HG03460 (cell line): ENCODE results near the gene LRRC28.
"Not testable (repeated sequence)": the region's sequence is repeated elsewhere in the genome, so short reads cannot be mapped to it uniquely, and the experiment has no call there.

Experiments used
- ATAC-seq: cut with Tn5 transposase; IDR thresholded peaks from one replicate; pipeline ENCODE4 v1.9.1; 2021; ENCODE audit not compliant: unreplicated experiment

LRRC28 gene

DNA sequence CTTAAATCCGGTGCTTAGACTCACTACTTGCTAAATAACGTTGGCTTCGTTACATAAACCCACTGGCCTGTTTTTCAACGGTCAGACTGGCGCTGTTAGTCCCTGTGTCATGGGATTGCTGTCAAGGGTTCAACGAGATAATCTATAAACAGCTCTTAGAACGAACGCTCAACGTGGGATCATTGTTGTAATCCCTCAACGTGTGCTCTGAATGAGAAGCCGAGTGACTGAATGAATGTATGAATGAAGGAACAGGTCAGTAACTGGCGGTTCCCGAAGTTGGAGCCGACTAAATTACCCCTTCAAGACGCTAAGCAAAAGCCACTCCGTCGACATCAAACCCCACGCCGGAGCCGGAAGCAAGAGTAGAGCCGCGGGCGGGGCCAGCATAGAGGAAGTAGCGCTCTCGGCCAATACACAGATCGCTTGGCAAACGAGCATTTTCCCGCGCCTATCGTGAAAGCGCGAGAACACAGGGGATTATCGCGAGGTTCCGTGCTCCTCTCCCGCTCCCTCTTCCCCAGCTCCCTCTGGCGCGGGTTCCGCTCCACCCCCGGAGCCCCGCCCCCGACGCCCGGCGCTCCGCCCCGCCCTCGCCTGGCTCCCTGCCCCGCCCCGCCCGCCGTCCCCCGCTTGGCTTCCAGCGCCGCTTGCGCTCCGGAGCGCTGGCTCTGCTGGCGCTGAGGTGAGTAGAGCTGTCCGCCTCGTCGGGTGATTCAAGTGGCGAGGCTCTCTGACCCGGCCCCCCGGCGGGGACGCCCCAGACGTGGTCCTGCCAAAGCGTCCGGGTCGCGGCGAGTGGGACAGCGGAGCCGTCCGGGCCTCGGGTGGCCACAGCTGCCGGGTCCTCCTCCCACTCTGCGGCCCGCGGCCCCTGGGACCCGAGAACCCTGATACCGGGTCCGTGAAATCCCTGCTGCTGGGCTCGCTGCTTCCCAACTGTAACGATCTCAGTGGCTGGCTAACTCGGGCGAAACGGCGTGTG lies at the start of gene LRRC28:
Gene LRRC28 (plus strand): TSS at position 625 of the 985 bp plus-strand sequence. CDS start 4,477 bp downstream, outside the sequence.
- ATAC-seq = peak; percentile 93

DNA sequence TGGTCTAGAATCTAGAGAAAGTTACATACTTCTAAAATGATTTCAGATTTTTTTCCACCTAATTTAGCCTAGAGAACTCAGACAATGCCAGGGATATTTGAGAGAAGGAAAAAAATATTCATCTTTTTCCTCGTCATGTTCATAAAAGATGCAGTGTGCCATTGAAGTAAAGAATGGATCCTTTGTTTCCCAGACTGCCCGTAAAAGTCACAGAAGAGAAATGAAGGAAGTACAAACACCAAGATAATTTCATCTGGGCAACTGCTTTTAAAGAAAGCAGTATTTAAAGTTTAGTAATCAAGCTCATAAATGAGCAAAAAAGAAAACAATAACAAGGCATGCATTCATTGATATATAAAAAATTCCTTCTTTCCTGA lies 49.1 kb upstream of the LRRC28 start:
- no peak for ATAC-seq

DNA sequence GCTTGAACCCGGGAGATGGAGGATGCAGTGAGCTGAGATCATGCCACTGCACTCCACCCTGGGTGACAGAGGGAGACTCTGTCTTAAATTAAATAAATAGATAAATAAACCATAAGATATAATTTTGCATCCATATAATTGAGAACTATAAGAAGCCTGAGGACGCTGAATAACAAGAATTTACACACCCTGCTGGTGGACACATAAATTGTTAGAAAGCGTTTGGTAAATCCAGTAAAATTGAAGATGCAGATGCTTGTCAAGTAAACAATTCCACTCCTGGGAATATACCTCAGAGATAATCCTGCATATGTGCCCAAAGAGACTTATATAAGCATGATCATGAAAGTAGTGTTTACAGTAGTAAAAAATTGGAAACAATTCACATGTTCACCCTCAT lies 43.6 kb upstream of the LRRC28 start:
- no peak for ATAC-seq

DNA sequence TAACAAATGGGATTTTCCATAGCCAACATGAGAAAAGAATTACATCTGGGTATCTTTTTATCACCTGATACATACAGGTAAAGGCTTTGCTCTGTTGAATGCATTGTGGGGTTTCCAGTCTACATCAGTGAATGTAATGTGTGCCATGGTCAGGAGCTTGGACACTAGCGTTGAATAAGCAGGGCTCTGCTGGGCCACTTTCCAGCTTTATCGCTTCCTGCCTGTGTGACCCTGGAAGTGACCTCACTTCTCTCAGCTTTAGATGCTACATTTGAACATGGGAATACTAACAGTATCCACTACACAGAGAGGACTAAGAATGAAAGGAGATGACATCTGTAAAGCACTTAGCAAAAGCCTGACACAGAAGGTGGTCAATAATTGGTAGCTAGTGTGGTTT lies 42.0 kb upstream of the LRRC28 start:
- ATAC-seq = no peak

DNA sequence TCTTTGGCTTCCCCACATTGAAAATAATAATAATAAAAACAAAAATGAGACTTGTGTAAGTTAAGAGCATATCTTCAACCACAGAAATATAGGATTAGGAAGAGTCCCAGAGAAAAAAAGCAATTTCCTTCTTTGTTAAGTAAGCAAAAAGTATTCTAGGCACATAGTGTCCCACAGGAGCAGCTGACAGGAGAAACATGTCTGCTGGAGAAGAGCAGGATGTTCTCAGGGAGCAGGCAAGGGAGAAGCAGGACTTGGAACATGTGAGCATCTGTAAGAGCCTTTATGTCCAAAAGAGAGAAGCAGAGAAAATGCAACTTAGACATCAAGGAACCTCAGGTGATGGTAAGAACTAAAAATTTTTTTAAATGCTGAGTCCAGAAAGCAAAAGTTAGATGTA lies 40.9 kb upstream of the LRRC28 start:
- ATAC-seq = no peak

DNA sequence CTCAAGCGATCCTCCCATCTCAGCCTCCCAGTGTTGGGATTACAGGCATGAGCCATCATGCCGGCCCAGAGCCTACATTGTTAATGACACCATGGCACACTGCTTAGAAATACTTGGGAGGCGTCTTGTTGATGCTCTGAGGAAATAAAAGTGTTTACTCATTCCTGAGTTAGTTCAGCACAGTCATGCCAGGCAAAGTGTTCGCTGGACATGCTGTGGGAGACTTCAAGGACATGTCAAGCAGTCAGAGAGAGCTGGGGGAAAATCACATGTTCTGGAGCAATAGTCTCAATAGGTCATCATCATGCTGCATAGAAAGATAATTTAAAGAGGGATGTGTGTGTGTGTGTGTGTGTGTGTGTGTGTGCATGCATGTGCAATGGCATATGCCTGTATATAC lies 39.4 kb upstream of the LRRC28 start:
- no peak for ATAC-seq

DNA sequence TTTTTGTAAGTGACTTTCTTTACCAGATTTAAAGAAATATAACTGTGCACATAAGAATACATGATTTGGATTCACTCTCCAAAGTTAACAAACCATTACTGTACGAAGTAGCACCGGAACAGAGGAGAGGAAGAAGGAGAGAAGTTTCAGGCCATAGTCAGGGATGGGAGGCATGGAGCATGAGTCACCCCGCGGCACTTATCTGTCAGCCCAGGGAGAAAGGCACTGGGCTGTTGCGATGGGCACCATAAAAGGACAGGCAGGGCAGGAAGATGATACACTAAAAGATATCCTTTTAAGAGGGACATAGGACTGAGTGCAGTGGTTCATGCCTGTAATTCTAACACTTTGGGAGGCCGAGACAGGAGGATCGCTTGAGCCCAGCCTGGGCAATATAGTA lies 38.9 kb upstream of the LRRC28 start:
- ATAC-seq = no peak

DNA sequence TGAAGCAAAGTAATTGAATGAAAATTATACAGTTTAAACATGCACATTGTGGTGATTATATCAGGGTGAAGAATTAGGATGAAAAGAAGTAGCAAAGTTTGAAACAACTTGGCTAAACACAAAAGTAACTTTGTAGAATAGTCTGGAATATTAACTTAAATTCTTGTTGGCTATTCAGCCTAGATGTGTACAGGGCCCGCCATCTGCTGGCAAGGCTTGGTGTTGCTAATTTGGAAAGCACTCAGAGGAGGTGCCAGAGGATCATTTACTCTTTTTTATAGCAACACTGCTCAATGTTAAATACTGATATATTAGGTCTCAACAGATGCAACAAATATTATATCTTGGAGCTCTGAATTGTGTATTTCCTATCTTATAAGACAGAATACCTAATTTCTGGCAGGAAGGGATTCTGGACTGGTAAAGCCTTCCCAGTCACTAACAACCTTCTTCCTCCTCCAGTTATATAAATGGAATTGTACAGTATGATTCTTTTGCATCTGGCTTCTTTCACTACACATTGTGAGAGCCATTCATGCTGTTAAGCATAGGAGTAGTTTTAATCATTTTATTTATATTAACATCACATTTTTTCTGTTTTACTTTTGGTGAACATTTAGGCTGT lies 38.0 kb upstream of the LRRC28 start:
- ATAC-seq = peak; percentile 94

DNA sequence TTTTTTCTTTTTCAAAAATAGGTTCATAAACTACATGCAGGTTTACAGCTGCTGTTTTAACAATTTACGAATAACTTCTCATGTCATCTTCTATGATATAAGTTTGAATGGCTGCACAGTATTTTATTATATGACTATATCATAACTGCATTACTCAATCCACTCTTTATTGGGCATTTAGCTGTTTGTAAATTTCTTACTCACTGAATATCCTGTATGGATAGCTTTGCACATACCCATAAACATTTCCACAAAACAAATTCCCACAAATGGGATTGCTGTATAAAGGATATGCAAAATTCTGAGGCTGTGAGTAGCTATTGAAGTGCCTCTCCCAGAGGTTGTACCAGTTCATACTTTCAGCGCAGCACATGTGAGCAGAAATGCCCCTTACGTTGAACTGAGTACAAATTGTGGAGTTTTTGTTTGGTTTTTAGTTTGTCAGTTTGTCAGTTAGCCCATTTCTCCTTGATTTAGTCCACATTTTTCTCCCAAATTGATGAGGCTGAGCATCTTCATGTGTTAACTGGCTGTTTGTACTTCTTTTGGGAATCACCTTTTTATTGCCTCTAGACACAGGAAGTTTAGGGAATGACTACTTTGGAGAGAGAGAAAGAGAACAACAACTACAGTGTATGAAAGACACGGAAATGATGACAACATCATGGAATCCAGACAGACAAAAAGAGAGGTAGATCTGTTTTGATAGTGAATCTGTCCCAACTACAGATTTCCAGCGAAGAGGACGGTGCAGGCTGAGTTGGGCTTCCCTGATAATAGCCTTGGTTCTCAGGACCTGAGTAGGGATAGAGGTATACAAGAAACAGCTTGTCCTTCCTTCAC lies 26.7 kb upstream of the LRRC28 start:
- ATAC-seq = no peak

DNA sequence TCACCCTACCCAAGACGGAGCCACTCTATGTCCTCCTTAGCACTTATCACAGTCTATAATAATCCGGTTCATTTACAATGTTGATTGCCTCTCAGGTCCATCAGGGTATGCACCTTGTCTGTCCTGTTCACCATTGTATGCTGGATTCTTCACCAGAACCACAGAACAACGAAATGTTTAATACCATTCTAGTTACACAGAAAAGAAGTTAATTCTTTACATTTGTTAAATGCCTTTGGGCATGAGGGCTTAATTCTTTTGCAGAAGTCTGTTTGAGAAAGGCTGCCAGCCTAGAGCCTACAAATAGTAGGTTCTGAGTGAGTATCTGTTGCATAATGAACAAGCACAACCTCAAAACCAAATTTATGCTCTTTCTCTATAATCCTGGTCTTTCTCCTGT lies 24.5 kb upstream of the LRRC28 start:
- ATAC-seq = no peak

DNA sequence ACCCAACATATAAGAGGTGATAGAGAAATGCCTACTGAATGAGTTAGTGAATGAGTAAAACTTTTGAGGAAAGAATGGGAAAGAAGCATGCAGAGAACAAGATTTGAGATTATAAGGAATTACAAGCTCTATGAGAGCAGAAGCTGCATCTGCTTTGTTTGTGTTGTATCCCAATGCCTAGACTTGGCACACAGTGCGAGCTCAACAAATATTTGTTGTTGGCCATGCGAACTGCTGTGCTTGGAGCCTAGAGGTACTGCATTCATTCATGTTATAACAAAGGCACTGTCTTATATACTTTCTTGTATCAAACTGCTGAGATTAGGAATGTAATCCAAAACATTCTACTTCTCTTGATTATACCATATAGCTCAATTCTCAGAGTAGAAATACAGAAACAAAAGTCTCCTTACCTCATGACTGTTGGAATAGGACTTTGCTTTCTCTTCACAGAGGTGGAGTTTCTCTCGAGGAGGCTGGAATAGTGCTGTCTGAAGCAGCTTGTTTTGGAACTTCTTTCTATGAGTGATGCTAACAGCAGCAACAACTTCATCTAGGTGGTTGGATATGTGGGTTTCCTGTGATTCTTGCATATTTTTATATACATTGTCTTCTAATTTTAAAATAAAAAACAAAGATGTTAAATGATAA lies 23.0 kb upstream of the LRRC28 start:
- ATAC-seq = no peak

DNA sequence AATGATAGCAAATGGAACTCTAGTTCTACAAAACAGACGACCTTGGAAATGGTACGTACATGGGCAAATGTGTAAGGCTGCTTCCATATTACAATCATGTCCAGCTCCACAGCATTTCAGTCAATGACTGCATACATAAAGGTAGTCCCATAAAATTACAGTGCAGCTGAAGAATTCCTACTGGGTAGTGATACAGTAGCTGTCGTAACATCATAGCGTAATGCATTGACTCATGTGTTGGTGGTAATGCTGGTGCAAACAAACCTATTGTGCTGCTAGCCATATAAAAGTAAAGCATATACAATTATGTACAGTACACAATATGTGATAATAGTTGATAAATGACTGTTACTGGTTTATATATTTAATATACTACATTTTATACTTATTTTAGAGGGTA lies 20.4 kb upstream of the LRRC28 start:
- ATAC-seq = no peak

DNA sequence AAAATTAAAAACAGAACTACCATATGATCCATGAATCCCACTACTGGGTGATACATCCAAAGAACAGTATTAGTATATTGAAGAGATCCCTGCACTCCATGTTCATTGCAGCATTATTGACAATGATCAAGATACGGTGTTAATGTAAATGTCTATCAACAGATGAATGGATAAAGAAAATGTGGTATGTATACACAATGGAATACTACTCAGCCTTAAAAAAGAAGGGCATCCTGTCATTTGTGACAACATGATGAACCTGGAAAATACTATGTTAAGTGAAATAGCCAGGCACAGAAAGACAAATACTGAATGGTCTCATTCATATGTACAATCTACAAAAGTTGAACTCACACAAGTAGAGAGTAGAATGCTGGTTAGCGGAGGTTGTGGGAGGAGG lies 18.5 kb upstream of the LRRC28 start:
- no peak for ATAC-seq

DNA sequence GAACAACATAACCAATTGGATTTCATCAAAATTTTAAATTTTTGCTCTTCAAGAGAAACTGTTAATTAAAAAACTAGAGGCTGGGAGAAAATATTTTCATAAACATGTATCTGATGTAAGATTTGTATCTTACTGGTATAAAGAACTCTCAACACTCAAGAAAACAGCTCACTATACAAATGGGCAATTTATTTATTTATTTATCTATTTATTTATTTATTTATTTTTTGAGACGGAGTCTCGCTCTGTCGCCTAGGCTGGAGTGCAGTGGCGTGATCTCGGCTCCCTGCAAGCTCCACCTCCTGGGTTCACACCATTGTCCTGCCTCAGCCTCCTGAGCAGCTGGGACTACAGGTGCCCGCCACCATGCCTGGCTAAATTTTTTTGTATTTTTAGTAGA lies 17.1 kb upstream of the LRRC28 start:
- not testable (repeated sequence) for ATAC-seq

DNA sequence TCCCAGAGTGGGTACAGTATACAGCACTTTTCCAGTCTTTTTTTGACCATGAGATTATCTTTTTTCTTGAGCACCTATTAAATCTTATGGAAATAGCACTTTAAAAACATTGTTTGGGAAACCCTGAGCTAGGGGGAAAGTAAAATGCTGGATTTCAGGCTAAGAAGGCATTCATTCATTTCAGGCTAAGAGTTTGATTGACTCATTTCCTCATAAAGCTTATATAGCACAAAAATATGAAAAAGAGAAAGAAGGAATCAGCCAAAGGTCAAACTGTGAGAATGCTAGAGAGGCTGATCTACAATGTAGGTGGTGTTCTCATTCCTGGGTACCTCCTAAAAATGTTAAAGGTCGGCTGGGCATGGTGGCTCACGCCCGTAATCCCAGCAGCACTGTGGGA lies 12.4 kb upstream of the LRRC28 start:
- ATAC-seq = no peak

DNA sequence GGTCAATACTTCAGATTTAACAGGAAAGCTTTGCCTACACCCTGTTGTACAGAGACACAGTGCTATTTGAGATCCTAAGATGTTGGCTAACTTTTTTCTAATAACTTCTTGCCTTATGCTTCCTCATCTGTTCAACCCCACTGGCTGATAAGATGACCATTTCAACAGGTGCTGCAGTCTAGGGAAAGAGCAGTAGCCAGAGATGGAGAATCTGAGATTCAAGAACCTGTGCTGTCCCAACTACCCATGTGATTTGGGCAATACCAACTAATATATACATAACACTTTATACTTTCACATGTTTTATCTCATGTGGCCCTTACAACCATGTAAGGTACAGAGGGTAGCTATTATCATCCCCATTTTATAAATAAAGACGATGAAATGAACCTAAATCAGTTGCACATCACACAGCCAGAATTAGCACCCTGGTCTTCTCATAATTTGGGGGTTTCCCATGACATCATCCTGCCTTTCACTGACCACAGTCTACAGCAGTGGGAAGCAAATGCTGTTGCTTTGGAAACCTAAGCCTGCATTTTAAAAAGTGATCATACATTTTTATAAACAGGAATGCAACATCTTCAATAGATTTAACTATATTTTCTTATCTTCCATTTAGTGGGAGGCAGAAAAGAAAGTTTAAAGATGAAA lies 11.6 kb upstream of the LRRC28 start:
- ATAC-seq = peak; percentile 95

DNA sequence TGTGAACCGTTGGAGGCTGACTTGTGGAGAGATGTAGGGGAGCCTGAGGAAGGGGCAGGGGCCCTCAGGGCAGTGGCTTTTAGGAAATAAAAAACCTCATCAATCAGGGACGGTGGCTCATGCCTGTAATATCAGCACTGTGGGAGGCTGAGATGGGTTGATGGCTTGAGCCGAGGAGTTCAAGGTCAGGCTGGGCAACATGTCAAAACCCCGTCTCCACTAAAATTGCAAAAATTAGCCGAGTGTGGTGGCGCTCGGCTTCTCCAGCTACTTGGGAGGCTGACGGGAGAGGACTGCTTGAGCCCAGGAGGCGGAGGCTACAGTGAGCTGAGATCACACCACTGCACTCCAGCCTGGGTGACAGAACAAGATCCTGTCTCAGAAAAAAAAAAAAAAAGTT lies 9.5 kb upstream of the LRRC28 start:
- ATAC-seq = no peak

DNA sequence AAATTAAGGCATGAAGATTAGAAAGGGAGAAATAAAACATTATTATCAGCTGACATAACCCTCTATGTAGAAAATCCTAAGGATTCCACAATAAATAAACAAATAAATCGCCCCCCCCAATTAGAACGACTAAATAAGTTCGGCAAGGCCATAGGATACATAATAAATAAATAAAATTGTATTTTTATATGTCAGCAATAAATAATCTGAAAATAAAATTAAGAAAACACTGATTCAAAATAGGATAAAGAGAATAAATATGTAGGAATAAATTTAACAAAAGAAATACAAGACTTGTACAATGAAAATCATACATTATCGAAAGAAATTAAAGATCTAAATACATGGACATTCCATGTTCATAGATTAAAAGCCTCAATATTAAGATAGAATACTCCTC lies 7.0 kb upstream of the LRRC28 start:
- ATAC-seq = no peak

DNA sequence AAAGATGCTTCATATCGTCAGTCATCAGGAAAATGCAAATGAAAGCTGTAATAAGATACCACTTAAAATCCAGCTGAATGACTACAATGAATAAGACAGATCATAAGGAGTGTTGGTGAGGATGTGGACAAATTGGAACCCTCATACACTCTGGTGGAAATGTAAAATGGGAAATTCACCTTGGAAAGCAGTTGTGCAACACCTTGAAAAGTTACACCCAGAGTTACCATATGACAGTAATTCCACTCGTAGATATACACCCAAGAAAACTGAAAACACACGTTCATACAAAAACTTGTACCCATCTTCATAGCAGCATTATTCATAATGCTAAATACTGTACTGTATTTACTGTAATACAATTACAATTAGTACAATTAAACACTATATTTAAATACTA lies 4.2 kb upstream of the LRRC28 start:
- no peak for ATAC-seq

DNA sequence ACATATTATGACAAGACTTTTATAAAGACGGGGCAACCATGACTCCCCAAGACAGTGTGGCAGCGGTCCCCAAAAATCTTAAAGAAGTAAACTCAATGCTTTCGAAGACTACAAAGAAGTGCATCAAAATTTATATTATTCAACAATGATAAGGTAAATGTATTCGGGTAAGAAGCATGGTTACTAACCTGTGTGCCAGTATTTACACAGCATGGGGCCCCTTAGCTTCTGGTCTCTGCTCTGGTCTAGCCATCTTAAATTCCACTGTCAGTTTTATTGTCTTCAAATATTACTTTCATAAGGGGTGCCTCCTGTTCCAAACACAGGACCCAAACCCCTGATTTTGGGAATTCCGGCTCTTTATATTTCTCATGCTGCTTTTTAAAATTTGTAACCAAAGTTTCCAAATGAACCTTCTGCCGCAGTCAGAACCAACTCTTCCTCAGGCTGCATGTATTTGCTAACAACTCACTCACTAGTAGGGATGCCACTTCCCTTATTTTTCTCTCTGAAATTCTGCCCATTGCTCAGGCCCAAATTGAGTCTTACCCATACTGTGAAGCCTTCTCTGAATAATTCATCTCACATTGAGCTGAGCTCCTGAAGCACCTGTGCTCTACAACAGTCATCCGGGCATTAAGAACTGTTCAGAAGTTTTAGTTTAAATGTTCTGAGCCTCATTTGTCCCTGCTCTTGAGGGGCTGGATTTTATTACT lies 3.1 kb upstream of the LRRC28 start:
- no peak for ATAC-seq
